Activated CD4-positive, CD25-positive, alpha-beta regulatory T cell treated with anti-CD3 and anti-CD28 coated beads, Interleukin-2, amount 50 U/mL, for 72 hours (primary cell): Measurements from ENCODE around the gene CD177.
"Not testable (repeated sequence)": the region's sequence is repeated elsewhere in the genome, so short reads cannot be mapped to it uniquely, and the experiment has no call there.

ENCODE experiments used
- DNase-seq: peaks from one replicate; pipeline ENCODE4 v3.0.0; 2021

CD177 gene

DNA sequence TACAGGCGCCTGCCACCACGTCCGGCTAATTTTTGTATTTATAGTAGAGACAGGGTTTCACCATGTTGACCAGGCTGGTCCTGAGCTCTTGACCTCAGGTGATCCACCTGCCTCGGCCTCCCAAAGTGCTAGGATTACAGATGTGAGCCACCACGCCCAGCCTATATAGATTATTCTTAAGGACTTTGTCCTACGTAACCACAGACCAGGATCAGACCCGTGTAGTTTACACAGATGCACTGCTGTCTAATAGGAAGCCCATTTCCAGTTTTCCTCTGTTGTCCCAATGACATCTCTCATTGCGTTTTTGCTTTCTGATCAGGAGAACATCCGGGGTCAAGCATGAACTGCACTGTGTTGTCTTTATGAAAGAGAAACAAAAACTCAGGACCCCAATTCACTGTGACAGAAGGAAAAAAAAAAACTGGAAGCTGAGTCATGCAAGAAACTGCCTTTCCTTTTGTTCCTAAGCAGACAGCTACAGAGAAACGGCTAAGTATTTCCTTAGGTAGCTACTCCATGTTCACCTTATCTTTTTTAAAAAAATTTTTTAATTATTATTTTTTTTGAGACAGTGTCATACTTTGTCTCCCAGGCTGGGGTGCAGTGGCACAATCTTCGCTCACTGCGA, 29.2 kb downstream of the CD177 start:
- DNase-seq, result not testable (repeated sequence)

DNA sequence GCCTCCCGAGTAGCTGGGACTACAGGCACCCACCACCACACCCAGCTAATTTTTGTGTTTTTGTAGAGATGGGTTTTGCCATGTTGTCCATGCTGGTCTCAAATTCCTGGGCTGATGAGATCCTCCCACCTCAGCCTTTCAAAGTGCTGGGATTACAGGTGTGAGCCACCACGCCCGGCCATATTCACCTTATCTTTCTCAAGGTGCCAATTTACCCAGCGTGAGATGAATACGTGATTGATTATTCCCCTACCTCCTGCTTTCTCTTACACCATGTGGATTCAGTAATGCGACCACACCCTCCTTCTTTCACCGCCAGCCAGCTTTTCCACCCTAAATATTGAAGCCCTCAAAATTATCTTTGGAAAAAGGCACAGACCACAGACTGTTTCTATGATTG, 29.8 kb downstream of the CD177 start:
- DNase-seq, result not testable (repeated sequence)

GRCh38 chr19:43383759-43384158, 30.3 kb downstream of the CD177 start:
- not testable (repeated sequence) for DNase-seq

- not testable (repeated sequence) for DNase-seq
These were observed 37.5 kb downstream of the CD177 start for GRCh38 chr19:43390903-43391551.

DNA sequence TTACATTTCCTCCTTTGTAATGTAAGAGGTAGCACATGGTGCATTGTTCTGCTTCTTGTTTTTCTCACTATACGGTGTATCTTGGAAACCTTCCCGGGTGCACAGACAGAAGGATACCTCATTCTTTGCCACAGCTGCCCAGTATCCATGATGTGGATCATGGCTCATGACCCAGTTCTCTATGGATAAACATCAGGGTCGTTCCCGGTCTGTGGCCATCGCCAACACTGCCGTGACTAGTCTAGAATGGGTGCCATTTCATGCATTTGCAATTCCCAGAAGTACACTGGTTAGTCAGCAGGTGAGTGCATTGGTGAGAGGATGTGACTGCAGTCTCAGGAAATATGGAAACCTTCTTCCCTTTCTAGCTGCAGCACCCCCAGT, 38.1 kb downstream of the CD177 start:
- DNase-seq, result not testable (repeated sequence)

DNA sequence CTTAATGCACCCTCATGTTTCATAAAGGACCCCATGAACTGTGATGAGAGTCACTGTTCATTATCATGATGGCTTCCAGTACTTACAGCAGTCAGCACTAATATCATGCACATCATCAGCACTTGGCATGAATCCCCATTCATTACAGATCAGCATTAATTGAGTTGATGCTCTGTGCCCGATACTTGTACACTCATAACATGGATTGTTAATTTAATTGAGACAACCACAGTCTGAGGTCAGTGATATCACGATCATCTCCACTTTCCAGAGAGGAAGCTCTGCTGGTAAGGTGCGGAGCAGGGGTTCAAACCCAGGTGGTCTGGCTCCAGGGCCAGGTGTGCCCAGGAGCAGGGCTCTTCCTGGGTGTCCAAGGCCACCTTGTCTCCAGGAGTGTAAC, 40.0 kb downstream of the CD177 start:
- not testable (repeated sequence) for DNase-seq

DNA sequence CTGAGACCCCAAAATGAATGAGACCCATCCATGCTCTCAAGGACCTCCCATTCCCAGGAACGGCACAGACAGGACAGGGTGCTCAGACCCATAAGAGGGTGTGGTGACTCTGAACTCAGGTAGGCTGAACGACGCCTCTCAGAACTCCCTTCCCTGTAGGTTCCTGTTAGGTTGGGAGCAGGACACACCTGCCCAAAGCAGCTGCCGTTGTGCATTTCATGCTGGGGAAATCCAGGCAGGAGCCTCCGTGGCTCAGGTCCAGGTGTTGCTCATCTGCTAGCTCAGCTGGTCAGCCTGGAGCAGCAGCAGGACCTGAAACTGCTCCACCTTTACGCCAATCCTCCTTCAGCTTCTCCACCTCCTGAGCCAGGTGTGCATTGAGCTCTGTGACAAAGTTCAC, 42.1 kb downstream of the CD177 start:
- no peak for DNase-seq

GRCh38 chr19:43406297-43406696, 52.8 kb downstream of the CD177 start:
- no peak for DNase-seq

DNA sequence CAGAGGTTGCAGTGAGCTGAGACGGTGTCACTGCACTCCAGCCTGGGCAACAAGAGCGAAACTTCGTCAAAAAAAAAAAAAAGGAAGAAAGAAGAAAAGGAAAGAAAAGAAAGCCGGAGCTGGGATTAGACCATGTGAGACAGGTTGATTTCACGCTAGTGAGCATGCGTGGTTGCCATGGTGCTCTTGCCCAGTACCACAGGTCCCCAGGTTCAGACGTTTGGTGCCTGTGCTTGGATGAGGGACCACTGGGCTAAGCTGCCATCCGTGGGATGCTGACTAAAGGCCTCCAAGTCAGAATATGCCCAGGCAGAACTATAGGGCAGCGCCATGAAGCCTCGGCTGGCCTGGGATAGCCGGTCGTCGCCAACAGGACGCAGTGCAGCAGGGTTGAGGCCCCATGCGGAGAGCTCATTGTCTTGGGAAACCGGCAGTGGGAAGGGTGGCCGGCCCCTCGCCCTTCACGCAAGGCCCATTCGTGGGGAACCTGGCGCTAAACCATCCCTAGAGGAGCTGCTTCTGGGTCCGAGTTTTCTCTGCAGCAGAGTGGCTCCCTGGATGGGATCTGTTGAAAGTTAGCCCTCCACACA, 54.0 kb downstream of the CD177 start:
- no peak for DNase-seq

GRCh38 chr19:43408043-43408442, 54.6 kb downstream of the CD177 start:
- no peak for DNase-seq

DNA sequence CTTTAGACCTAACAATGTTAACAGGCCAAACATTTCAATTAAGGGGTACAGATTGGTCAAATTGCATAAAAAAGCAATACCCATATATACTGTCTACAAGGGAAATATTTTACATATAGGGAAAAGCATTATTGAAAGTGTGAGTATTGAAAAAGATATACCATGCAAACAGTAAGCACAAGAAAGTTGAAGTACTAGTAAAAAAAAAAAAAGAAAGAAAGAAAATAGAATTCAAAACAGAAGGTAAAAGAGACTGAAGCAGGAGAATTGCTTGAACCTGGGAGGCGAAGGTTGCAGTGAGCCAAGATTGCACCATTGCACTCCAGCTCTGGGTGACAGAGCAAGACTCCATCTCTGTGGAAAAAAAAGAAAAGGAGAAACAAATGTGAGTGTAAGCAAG, 55.9 kb downstream of the CD177 start:
- no peak for DNase-seq

DNA sequence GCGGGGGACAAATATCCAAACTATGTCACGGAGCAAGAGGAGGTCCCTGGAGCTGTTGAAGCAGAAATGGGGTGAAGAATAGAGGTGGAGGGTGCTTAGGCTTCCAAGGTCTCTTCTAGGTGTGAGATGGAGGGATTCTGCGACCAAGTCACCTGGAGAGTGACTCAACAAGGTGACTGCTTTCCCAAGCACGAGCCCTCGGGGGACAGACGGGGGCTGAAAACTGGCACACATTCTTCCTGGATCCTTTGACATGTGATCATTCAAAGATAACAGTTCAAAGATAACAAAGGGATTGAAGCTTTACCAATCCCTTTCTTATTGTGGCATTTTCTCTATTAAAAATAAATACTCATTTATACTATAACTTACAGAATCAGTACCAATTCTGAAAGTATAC, 59.0 kb downstream of the CD177 start:
- DNase-seq, result no peak
